Natural killer cell (primary cell): ENCODE data around the gene COX4I1. TPM values are rescaled to one million over a fixed set of nuclear protein-coding genes. Genes with fewer than 3 reads are reported as not detected.

ENCODE experiments used
- ATAC-seq, 3 donors: fragments of 150-1000 bp in 2 of 3; fragments of 200-7000 bp in 1 of 3; cut with Tn5 transposase; 1 replicate in 1 of 3; 2 replicates in 2 of 3; pipeline ENCODE4 v1.10.0; 2021; ENCODE audit warnings: mild to moderate bottlenecking in 2 of 3, moderate library complexity in 2 of 3
- DNase-seq, 2 donors: peaks; one replicate each; pipeline versions ENCODE4 v3.0.0 to v3.0.0-alpha.2; 2013 to 2021; ENCODE audit warnings: mixed read lengths in 1 of 2
- H3K27ac ChIP-seq: one replicate; pipeline ENCODE4 v1.5.1; 2013; ENCODE audit warnings: mild to moderate bottlenecking, low read length
- H3K27me3 ChIP-seq: one replicate; pipeline ENCODE4 v1.6.1; 2013; ENCODE audit warnings: low read length; ENCODE audit not compliant: control insufficient read depth, insufficient read depth
- H3K36me3 ChIP-seq: one replicate; pipeline ENCODE4 v1.6.1; 2013; ENCODE audit warnings: low read length; ENCODE audit not compliant: control insufficient read depth, insufficient read depth
- H3K4me1 ChIP-seq: one replicate; pipeline ENCODE4 v1.6.1; 2013; ENCODE audit warnings: low read length; ENCODE audit not compliant: control insufficient read depth, insufficient read depth
- H3K4me3 ChIP-seq: one replicate; pipeline ENCODE4 v1.5.1; 2013; ENCODE audit warnings: low read length
- H3K9me3 ChIP-seq: one replicate; pipeline ENCODE4 v1.6.1; 2013; ENCODE audit warnings: low read length; ENCODE audit not compliant: control insufficient read depth, insufficient read depth
- H3K27ac Mint-ChIP-seq, 2 donors: one replicate each; pipeline ENCODE4 v1.8.0; 2022; ENCODE audit warnings: mild to moderate bottlenecking in 2 of 2, mixed read lengths in 2 of 2, moderate library complexity in 1 of 2
- H3K27me3 Mint-ChIP-seq, 2 donors: one replicate each; pipeline ENCODE4 v1.8.0; 2022; ENCODE audit warnings: low read depth in 2 of 2, mixed read lengths in 2 of 2
- H3K36me3 Mint-ChIP-seq: one replicate; pipeline ENCODE4 v1.8.0; 2022; ENCODE audit warnings: mixed read lengths
- H3K4me1 Mint-ChIP-seq, 2 donors: one replicate each; pipeline ENCODE4 v1.8.0; 2022; ENCODE audit warnings: mixed read lengths in 2 of 2
- H3K4me3 Mint-ChIP-seq: one replicate; pipeline ENCODE4 v1.8.0; 2022; ENCODE audit warnings: mild to moderate bottlenecking, moderate library complexity, mixed read lengths
- H3K9me3 Mint-ChIP-seq, 2 donors: one replicate each; pipeline ENCODE4 v1.8.0; 2022; ENCODE audit warnings: mixed read lengths in 2 of 2
- CTCF ChIP-seq: fragments of 200-600 bp; IDR thresholded peaks from one replicate; pipeline ENCODE4 v1.8.0; 2022; ENCODE audit warnings: antibody characterized with exemption
- WGBS: methylation state at CpG from one replicate; pipeline ENCODE4 v1.1.7; 2013; ENCODE audit warnings: missing lambda C conversion rate; ENCODE audit not compliant: insufficient coverage; 5-methylcytosine and 5-hydroxymethylcytosine counted together
- intact Hi-C: fragments of 100-400 bp; cut with micrococcal nuclease; formaldehyde crosslinking; loops from one replicate; pipeline ENCODE4 v1.14.2; 2022
- total RNA-seq, 4 donors: library from RNA; stranded (reverse); fragments of 120-200 nt in 1 of 4; gene quantifications; one replicate each; pipeline versions ENCODE4 v1.2.3 to v1.2.4, GENCODE V29; 2013 to 2022

The COX4I1 gene
- total RNA-seq, 3 donors from 2014 or later (not counting 1 experiment from before 2014, with no cell fraction given): 338 to 422 (median 410) TPM

DNA sequence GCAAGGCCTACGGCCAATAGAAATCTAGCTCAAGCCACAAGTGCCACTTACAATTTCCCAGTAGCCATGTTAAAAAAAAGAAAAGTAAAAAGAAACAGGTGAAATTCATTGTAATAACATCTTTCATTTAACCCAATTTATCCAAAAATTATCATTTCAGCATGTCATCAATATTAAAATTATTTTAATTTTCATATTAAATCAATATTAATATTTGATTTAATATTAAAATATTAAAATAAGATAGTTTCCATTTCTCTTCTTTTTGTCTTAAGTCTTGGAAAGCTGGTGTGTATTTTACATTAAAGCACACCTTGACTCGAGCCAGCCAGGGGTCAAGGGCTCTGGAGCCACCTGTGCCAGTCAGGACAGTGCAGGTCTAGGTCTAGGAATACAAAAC, 35.9 kb upstream of the COX4I1 start:
- no peak for ATAC-seq

GRCh38 chr16:85765211-85765610, 34.3 kb upstream of the COX4I1 start:
- no peaks in the 10 kb centered on the region for H3K4me1 Mint-ChIP-seq
- peaks cover 10% of the 10 kb centered on the region for H3K4me1 ChIP-seq
- no peaks in the 10 kb centered on the region for H3K27me3 ChIP-seq
- H3K36me3 Mint-ChIP-seq: no peaks in the 10 kb centered on the region
- ATAC-seq (no peak), DNase-seq (no peak)
- WGBS: 75% methylated on average over 8 of the region's 8 CpGs
- no peak overlapping the region for H3K4me3 ChIP-seq
- no peak overlapping the region for H3K4me3 Mint-ChIP-seq
- intact Hi-C loops: no loop called here
- H3K27ac ChIP-seq: no peak overlapping the region
- no peaks in the 10 kb centered on the region for H3K9me3 ChIP-seq
- no peak overlapping the region for H3K27ac Mint-ChIP-seq
- peaks cover 2 to 6% of the 10 kb centered on the region in 2 donors for H3K27me3 Mint-ChIP-seq
- TF ChIP-seq CTCF: no peak
- no peaks in the 10 kb centered on the region for H3K36me3 ChIP-seq
- no peaks in the 10 kb centered on the region for H3K9me3 Mint-ChIP-seq

More for the DNA sequence above, 35.9 kb upstream of the COX4I1 start:
- no peaks in the 10 kb centered on the region for H3K27me3 ChIP-seq
- no peak for DNase-seq
- H3K27ac ChIP-seq: no peak overlapping the region
- no peaks in the 10 kb centered on the region for H3K36me3 ChIP-seq
- H3K4me3 ChIP-seq: no peak overlapping the region
- intact Hi-C loops: no loop called here
- peaks cover 7 to 10% of the 10 kb centered on the region in 2 donors for H3K4me1 Mint-ChIP-seq
- no peak for TF ChIP-seq CTCF
- no peaks in the 10 kb centered on the region for H3K36me3 Mint-ChIP-seq
- no peak overlapping the region for H3K27ac Mint-ChIP-seq
- 82% methylated on average over 2 of the region's 2 CpGs for WGBS
- peaks cover 18 to 19% of the 10 kb centered on the region in 2 donors for H3K27me3 Mint-ChIP-seq
- peaks cover 24% of the 10 kb centered on the region for H3K4me1 ChIP-seq
- no peaks in the 10 kb centered on the region for H3K9me3 ChIP-seq
- no peak overlapping the region for H3K4me3 Mint-ChIP-seq
- no peaks in the 10 kb centered on the region for H3K9me3 Mint-ChIP-seq

DNA sequence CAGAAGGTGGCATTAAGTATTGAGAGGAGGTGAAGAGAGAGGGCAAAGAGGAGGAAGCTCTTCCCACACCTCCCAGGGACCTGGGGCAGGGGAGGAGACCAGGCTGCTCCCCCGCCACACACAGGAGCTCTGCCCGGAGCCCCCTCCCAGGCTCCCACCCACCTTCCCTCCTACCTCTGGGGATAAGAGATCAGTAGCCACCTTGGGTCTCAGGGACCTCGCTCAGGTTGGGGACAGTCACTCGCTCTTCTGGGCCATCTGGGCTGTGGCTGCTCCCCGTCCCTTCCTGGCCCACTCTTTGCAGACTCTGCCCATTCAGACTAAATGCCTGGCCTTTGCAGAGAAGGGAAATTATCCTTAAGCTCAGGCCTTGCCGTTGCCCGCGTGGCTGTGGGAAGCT, 33.7 kb upstream of the COX4I1 start:
- DNase-seq (no peak), ATAC-seq (no peak)
- H3K9me3 Mint-ChIP-seq: no peaks in the 10 kb centered on the region
- no peak overlapping the region for H3K27ac ChIP-seq
- no peak overlapping the region for H3K4me3 Mint-ChIP-seq
- no peak overlapping the region for H3K27ac Mint-ChIP-seq
- H3K27me3 ChIP-seq: no peaks in the 10 kb centered on the region
- no peaks in the 10 kb centered on the region for H3K4me1 Mint-ChIP-seq
- no peaks in the 10 kb centered on the region for H3K9me3 ChIP-seq
- peaks cover 9% of the 10 kb centered on the region for H3K4me1 ChIP-seq
- peaks cover 0 to 6% of the 10 kb centered on the region in 2 donors for H3K27me3 Mint-ChIP-seq
- H3K4me3 ChIP-seq: no peak overlapping the region
- intact Hi-C loops: no loop called here
- H3K36me3 Mint-ChIP-seq: no peaks in the 10 kb centered on the region
- TF ChIP-seq CTCF: no peak
- WGBS: 72% methylated on average over 8 of the region's 8 CpGs
- no peaks in the 10 kb centered on the region for H3K36me3 ChIP-seq

GRCh38 chr16:85767531-85767930, 32.0 kb upstream of the COX4I1 start:
- Histone ChIP-seq H3K4me1 (peaks cover 2% of the 10 kb centered on the region), H3K27ac (no peak overlapping the region), H3K27me3 (no peaks in the 10 kb centered on the region), H3K9me3 (no peaks in the 10 kb centered on the region), H3K4me3 (no peak overlapping the region), H3K36me3 (no peaks in the 10 kb centered on the region)
- TF ChIP-seq CTCF: no peak
- intact Hi-C loops: no loop called here
- no peak for DNase-seq
- Mint-ChIP-seq H3K27ac (no peak overlapping the region), H3K9me3 (no peaks in the 10 kb centered on the region), H3K4me1 (no peaks in the 10 kb centered on the region), H3K27me3 (peaks cover 0 to 2% of the 10 kb centered on the region in 2 donors), H3K36me3 (no peaks in the 10 kb centered on the region), H3K4me3 (no peak overlapping the region)
- WGBS: 86% methylated on average over 8 of the region's 8 CpGs
- ATAC-seq: no peak
